Panc1 (cell line): Measurements from ENCODE around the gene RTL1.

ENCODE experiments used
- CTCF ChIP-seq: fragments of 450-650 bp; IDR thresholded peaks from 2 replicates; pipeline ENCODE4 v1.5.1; 2017; ENCODE audit warnings: mild to moderate bottlenecking
- POLR2AphosphoS5 ChIP-seq: IDR thresholded peaks from 2 replicates; pipeline ENCODE4 v1.6.1; 2012; ENCODE audit warnings: mild to moderate bottlenecking, low read depth, low read length, moderate library complexity
- REST ChIP-seq, 2 experiments: IDR thresholded peaks; 2 replicates each; pipeline ENCODE4 v1.6.1; 2011 to 2012; ENCODE audit warnings: low read depth in 2 of 2, control low read depth in 1 of 2, low read length in 1 of 2, mild to moderate bottlenecking in 1 of 2, moderate library complexity in 1 of 2; ENCODE audit not compliant: insufficient read depth in 1 of 2
- SIN3A ChIP-seq: IDR thresholded peaks from 2 replicates; pipeline ENCODE4 v1.6.1; 2012; ENCODE audit warnings: low read depth, mild to moderate bottlenecking, low read length, moderate library complexity, borderline replicate concordance; ENCODE audit not compliant: insufficient read depth

- TF ChIP-seq CTCF (no peak), REST (IDR thresholded peaks at IDR 0.05; ENCODE audit: insufficient read depth in 1 of 2, low read depth in 2 of 2, low read length in 1 of 2) (no peak), POLR2AphosphoS5 (no peak), SIN3A (no peak)
These were observed 54.3 kb downstream of the RTL1 start for GRCh38 chr14:100849115-100849781.
